Measurements from ENCODE around the gene PTPRU.

- TF ChIP-seq ZNF629 (tag by site-specific recombination; IDR thresholded peaks at IDR 0.05) = no peak
- TF ChIP-seq, protein P1, sequence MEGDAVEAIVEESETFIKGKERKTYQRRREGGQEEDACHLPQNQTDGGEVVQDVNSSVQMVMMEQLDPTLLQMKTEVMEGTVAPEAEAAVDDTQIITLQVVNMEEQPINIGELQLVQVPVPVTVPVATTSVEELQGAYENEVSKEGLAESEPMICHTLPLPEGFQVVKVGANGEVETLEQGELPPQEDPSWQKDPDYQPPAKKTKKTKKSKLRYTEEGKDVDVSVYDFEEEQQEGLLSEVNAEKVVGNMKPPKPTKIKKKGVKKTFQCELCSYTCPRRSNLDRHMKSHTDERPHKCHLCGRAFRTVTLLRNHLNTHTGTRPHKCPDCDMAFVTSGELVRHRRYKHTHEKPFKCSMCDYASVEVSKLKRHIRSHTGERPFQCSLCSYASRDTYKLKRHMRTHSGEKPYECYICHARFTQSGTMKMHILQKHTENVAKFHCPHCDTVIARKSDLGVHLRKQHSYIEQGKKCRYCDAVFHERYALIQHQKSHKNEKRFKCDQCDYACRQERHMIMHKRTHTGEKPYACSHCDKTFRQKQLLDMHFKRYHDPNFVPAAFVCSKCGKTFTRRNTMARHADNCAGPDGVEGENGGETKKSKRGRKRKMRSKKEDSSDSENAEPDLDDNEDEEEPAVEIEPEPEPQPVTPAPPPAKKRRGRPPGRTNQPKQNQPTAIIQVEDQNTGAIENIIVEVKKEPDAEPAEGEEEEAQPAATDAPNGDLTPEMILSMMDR (tag by site-specific recombination; IDR thresholded peaks at IDR 0.05) = no peak
- TF ChIP-seq ZNF747 (tag by site-specific recombination; IDR thresholded peaks at IDR 0.05) = no peak
- TF ChIP-seq KLF16 (tag by site-specific recombination; IDR thresholded peaks at IDR 0.05) = no peak
- TF ChIP-seq ZBTB8A (tag by site-specific recombination; IDR thresholded peaks at IDR 0.05) = no peak
- TF ChIP-seq ZBTB10 (tag by site-specific recombination; IDR thresholded peaks at IDR 0.05) = no peak
- TF ChIP-seq ZXDB (tag by site-specific recombination; IDR thresholded peaks at IDR 0.05) = no peak
- no peak for TF ChIP-seq ZNF10 (tag by site-specific recombination; IDR thresholded peaks at IDR 0.05)
- no peak for TF ChIP-seq ZNF473 (tag by site-specific recombination; IDR thresholded peaks at IDR 0.05)
- no peak for TF ChIP-seq GLI4 (tag by site-specific recombination; IDR thresholded peaks at IDR 0.05)
- no peak for TF ChIP-seq BCL11B (tag by site-specific recombination; IDR thresholded peaks at IDR 0.05; ENCODE audit: low read depth)
- TF ChIP-seq YY1 (tag by site-specific recombination; IDR thresholded peaks at IDR 0.05) = no peak
Observed at GRCh38 chr1:29267321-29268070, 31.2 kb downstream of the PTPRU start.
